H1 (cell line): Measurements from ENCODE around the gene SORCS3. TPM values are rescaled to one million over a fixed set of nuclear protein-coding genes. Genes with fewer than 3 reads are reported as not detected.

Experiments
- BACH1 ChIP-seq: IDR thresholded peaks from 2 replicates; pipeline ENCODE4 v1.6.1; 2012; ENCODE audit warnings: low read length, improper control_type of control experiment
- SP2 ChIP-seq: IDR thresholded peaks from 2 replicates; pipeline ENCODE4 v1.6.1; 2012; ENCODE audit warnings: mild to moderate bottlenecking, low read length, inconsistent platforms
- SUZ12 ChIP-seq: fragments of 200-600 bp; sonication (generic); IDR thresholded peaks from 2 replicates; pipeline ENCODE4 v1.6.1; 2012; ENCODE audit warnings: mild to moderate bottlenecking, inconsistent platforms, low read length, moderate library complexity, mixed read lengths
- polyA plus RNA-seq, 7 experiments: library from polyadenylated mRNA; depleted of rRNA in 3 of 7; stranded (reverse) in 5 of 7; unstranded in 2 of 7; fragments of >200 nt in 5 of 7; fragments of 200-250 nt in 2 of 7; gene quantifications; 1 replicate in 5 of 7; 2 replicates in 1 of 7; 4 replicates in 1 of 7; pipeline versions ENCODE4 v1.2.1 to v1.2.3, GENCODE V29; 2011 to 2013; ENCODE audit warnings: missing spikeins in 2 of 7, mixed read lengths in 2 of 7
- total RNA-seq: library from RNA; stranded (reverse); fragmentation: NEBNext Ultra II Directional; extraction: Animal tissue kit (Norgen Biotek cat#: 25700); gene quantifications from 2 replicates; pipeline ENCODE4 v1.2.1, GENCODE V29; 2021
- TF ChIP-seq, protein P1 (sequence below): IDR thresholded peaks from 2 replicates; pipeline ENCODE4 v1.6.1; 2012; ENCODE audit warnings: inconsistent platforms

The SORCS3 gene
- total and polyA plus RNA-seq, 2 of the 8 experiments (the other 6 are each of a cell fraction or from before 2014, with no cell fraction given) = 0.26 to 0.88 TPM

DNA sequence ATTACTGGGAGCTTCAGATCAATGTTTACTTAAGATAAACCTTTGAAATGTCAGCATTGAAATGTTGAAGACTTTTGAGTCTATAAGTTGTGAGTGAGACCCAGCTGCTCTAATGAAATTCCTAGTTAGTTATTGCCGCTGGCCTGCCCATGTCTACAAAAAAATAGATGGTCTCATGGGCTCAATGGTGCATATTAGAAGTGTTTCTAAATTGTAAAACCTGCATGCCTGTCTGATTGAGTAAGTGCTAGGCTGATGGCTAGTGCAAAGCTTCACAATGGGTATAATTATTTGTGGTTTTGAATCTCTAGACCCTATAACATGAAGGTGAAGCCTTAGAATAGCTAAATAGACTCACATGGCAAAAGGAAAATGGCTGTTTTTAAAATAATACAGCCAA, 234.5 kb downstream of the SORCS3 start (continued):
- TF ChIP-seq SP2 (no peak), BACH1 (no peak), SUZ12 (no peak)
- TF ChIP-seq, protein P1, sequence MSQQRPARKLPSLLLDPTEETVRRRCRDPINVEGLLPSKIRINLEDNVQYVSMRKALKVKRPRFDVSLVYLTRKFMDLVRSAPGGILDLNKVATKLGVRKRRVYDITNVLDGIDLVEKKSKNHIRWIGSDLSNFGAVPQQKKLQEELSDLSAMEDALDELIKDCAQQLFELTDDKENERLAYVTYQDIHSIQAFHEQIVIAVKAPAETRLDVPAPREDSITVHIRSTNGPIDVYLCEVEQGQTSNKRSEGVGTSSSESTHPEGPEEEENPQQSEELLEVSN = no peak
